Measurements from ENCODE around the gene MOB1A.

The MOB1A gene

DNA sequence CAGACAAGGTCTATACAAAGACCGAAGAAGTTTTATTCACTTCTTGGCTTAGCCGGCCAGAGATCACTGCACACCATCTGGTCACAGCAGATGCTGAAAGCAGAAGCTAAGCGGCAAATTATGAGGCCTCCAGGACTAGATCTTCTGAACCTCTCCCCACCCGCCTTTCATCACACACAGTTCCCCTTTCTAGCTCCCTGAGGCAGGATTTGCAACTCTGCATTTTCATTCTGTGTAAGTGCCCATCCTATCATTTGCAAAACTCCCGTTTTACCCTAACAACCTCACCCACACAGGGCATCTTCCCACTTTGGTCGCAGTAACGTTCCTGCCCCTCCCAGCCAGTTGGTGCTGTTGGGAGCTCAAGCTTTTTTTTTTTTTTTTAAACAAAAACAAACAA lies 3.1 kb upstream of the MOB1A start:
- no peaks in the 10 kb centered on the region for H3K9me3 ChIP-seq (ENCODE audit: control insufficient read depth, low read length)
- no peak overlapping the region for H3K4me3 ChIP-seq (ENCODE audit: extremely low read depth, insufficient read depth, low read length, poor library complexity, severe bottlenecking)
- H3K4me1 ChIP-seq (ENCODE audit: control insufficient read depth, insufficient read depth, low read length, poor library complexity, severe bottlenecking), result no peaks in the 10 kb centered on the region
- H3K36me3 ChIP-seq (ENCODE audit: control insufficient read depth, insufficient read depth, low read length), result peaks cover 4% of the 10 kb centered on the region
- WGBS, 2 experiments (ENCODE audit: insufficient coverage in 2 of 2), result 85 to 95% methylated on average over 4 of the region's 7 CpGs
- H3K27ac ChIP-seq (ENCODE audit: low read depth, low read length, severe bottlenecking), result no peak overlapping the region

DNA sequence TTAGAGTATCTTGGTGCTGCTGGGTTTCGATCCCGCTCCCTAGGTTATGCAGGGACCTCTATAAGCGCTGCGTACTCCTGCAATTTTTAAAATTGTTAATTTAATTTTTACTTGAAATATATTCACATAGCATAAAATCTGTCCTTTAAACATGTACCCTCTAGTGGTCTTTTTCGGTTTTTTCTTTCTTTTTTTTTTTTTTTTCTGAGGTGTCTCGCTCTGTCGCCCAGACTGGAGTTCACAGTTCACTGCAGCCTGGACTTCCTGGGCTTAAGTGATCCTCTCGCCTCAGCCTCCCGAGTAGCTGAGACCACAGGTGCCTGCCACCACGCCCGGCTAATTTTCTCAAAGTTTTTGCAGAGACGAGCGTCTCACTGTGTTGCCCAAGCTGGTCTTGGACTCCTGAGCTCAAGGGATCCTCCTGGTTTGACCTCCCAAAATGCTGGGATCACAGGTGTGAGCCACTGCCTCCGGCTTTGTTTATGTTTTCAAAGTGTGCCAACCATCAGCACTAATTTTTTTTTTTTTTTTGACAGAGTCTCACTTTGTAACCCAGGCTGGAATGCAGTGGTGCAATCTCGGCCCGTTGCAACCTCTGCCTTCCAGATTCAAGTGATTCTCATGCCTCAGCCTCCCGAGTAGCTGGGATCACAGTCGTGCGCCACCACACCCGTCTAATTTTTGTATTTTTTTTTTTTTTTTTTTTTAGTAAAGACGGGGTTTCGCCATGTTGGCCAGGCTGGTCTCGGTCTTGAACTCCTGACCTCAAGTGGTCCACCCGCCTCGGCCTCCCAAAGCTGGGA lies 585 bp upstream of the MOB1A start:
- H3K4me3 ChIP-seq (ENCODE audit: extremely low read depth, insufficient read depth, low read length, poor library complexity, severe bottlenecking), result peak overlapping the region; percentile 71
- peaks cover 23% of the 10 kb centered on the region for H3K36me3 ChIP-seq (ENCODE audit: control insufficient read depth, insufficient read depth, low read length)
- no peaks in the 10 kb centered on the region for H3K9me3 ChIP-seq (ENCODE audit: control insufficient read depth, low read length)
- 72 to 86% methylated on average over 8 to 17 of the region's 25 CpGs for WGBS, 2 experiments (ENCODE audit: insufficient coverage in 2 of 2)
- no peaks in the 10 kb centered on the region for H3K4me1 ChIP-seq (ENCODE audit: control insufficient read depth, insufficient read depth, low read length, poor library complexity, severe bottlenecking)
- H3K27ac ChIP-seq (ENCODE audit: low read depth, low read length, severe bottlenecking), result no peak overlapping the region

DNA sequence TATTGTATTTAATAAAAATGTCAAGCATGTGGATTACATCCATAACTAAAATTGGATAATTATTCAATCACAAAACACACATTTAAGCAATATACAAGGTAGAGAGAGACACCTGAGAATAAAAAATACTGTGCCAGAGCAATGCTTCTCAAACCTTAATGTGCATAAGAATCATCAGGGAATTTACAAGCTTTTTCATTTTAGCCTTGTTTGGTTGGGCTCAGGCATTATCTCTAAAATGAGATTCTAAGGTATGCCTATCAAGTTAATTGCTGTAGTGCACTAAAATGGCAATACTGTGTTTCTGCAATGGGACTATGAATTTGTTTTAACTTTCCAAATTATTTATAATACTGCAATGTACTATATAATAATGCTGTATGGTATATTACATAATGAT lies 983 bp downstream of the MOB1A start:
- peaks cover 31% of the 10 kb centered on the region for H3K36me3 ChIP-seq (ENCODE audit: control insufficient read depth, insufficient read depth, low read length)
- H3K27ac ChIP-seq (ENCODE audit: low read depth, low read length, severe bottlenecking), result no peak overlapping the region
- H3K4me3 ChIP-seq (ENCODE audit: extremely low read depth, insufficient read depth, low read length, poor library complexity, severe bottlenecking), result peak overlapping the region; percentile 71
- H3K4me1 ChIP-seq (ENCODE audit: control insufficient read depth, insufficient read depth, low read length, poor library complexity, severe bottlenecking), result no peaks in the 10 kb centered on the region
- no peaks in the 10 kb centered on the region for H3K9me3 ChIP-seq (ENCODE audit: control insufficient read depth, low read length)

DNA sequence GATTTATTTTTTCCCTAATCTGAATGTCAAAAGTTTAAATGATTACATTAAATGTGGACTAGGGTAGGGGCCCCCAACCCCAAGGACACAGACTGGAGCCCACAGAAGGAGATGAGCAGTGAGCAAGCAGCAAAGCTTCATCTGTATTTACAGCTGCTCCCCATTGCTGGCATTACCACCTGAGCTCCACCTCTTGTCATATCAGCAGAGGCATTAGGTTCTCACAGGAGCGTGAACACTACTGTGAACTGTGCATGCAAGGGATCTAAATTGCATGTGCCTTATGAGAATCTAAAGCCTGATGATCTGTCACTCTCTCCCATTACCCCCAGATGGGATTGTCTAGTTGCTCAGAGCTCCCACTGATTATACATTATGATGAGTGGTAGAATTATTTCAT lies 3.8 kb downstream of the MOB1A start:
- no peaks in the 10 kb centered on the region for H3K9me3 ChIP-seq (ENCODE audit: control insufficient read depth, low read length)
- no peak overlapping the region for H3K27ac ChIP-seq (ENCODE audit: low read depth, low read length, severe bottlenecking)
- H3K36me3 ChIP-seq (ENCODE audit: control insufficient read depth, insufficient read depth, low read length), result peaks cover 57% of the 10 kb centered on the region
- no CpG with 5 or more reads among the region's 1 CpG for WGBS, 2 experiments (ENCODE audit: insufficient coverage in 2 of 2)
- H3K4me3 ChIP-seq (ENCODE audit: extremely low read depth, insufficient read depth, low read length, poor library complexity, severe bottlenecking), result no peak overlapping the region
- no peaks in the 10 kb centered on the region for H3K4me1 ChIP-seq (ENCODE audit: control insufficient read depth, insufficient read depth, low read length, poor library complexity, severe bottlenecking)

DNA sequence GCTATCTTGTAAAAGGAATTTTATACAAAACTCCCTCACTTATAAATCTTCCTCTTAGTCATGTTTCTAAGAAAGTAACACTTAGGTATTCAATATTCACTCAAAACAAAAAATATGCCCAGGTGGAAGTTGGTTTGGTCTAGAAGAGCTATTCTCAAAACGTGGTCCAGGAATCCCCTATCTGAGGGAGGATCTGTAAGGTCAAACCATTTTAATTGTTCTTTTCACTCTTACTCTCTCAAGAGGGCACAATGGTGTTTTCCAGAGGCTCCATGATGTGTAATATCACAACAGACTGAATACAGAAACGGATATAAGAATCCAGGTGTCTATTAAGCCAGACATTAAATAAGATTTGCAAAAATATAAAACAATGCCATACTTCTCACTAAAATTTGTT lies 9.9 kb downstream of the MOB1A start:
- H3K36me3 ChIP-seq (ENCODE audit: control insufficient read depth, insufficient read depth, low read length), result peaks cover 86% of the 10 kb centered on the region
- no CpG with 5 or more reads among the region's 2 CpGs for WGBS, 2 experiments (ENCODE audit: insufficient coverage in 2 of 2)
- H3K4me3 ChIP-seq (ENCODE audit: extremely low read depth, insufficient read depth, low read length, poor library complexity, severe bottlenecking), result no peak overlapping the region

DNA sequence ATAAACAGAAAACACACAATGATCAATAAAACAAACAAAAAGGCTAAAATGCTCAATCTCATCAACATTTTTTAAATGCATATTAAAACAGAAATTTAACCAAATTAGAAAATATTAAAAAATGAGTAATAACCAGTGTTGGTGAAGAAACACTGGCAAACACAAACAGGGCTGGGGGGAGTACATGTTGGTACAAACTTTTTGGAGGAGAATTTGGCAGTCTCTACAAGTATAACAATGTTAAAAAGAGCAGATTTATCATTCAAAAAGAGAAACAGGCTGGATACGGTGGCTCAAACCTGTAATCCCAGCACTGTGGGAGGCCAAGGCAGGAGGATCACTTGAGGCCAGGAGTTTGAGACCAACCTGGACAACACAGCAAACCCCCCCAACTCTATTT lies 13.9 kb downstream of the MOB1A start:
- Histone ChIP-seq H3K36me3 (ENCODE audit: control insufficient read depth, insufficient read depth, low read length) (peaks cover 86% of the 10 kb centered on the region), H3K9me3 (ENCODE audit: control insufficient read depth, low read length) (no peaks in the 10 kb centered on the region), H3K4me1 (ENCODE audit: control insufficient read depth, insufficient read depth, low read length, poor library complexity, severe bottlenecking) (no peaks in the 10 kb centered on the region), H3K4me3 (ENCODE audit: extremely low read depth, insufficient read depth, low read length, poor library complexity, severe bottlenecking) (no peak overlapping the region), H3K27ac (ENCODE audit: low read depth, low read length, severe bottlenecking) (no peak overlapping the region)
- no CpG with 5 or more reads among the region's 1 CpG for WGBS, 2 experiments (ENCODE audit: insufficient coverage in 2 of 2)

More for the DNA sequence above, 9.9 kb downstream of the MOB1A start:
- no peaks in the 10 kb centered on the region for H3K9me3 ChIP-seq (ENCODE audit: control insufficient read depth, low read length)
- H3K27ac ChIP-seq (ENCODE audit: low read depth, low read length, severe bottlenecking), result no peak overlapping the region
- H3K4me1 ChIP-seq (ENCODE audit: control insufficient read depth, insufficient read depth, low read length, poor library complexity, severe bottlenecking), result no peaks in the 10 kb centered on the region

DNA sequence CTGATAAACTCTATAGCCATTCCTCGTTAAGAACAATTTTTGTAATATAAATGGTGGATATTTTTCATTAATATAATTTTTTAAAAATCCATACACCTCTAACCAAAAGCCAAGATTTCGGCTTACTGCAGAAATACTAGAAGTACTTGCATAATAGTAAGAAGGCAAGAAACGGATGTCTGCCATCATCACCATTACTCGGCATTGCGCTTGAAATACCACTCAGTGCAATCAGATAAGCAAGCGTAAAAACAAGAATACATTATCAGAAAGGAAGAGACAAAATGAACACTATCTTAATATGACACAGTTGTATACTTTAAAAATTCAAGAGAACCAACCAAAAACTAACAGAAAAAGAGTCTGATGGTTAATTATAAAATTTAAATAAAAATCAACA lies 15.7 kb downstream of the MOB1A start:
- WGBS, 2 experiments (ENCODE audit: insufficient coverage in 2 of 2), result no CpG with 5 or more reads among the region's 6 CpGs
- H3K36me3 ChIP-seq (ENCODE audit: control insufficient read depth, insufficient read depth, low read length), result peaks cover 85% of the 10 kb centered on the region

DNA sequence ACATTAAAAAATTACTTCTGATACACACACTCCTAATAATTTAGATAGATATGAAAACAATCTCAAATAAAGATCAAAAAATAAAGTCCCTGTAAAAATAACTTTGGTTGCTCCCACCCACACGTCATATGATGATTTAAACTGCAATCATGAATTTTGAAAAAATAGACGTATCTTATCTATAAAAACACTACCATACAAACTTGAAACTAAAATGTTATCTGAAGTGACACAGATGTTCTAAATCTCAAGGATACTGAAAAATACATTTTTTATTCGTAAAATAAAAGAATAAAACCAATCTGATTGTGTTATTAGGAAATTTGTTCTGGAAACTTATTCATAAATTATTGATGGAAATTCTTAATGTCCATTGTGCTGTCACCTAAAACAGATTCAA lies 22.8 kb downstream of the MOB1A start:
- Histone ChIP-seq H3K9me3 (ENCODE audit: control insufficient read depth, low read length) (no peaks in the 10 kb centered on the region), H3K36me3 (ENCODE audit: control insufficient read depth, insufficient read depth, low read length) (peaks cover 78% of the 10 kb centered on the region), H3K4me1 (ENCODE audit: control insufficient read depth, insufficient read depth, low read length, poor library complexity, severe bottlenecking) (no peaks in the 10 kb centered on the region), H3K4me3 (ENCODE audit: extremely low read depth, insufficient read depth, low read length, poor library complexity, severe bottlenecking) (no peak overlapping the region), H3K27ac (ENCODE audit: low read depth, low read length, severe bottlenecking) (no peak overlapping the region)
- no CpG with 5 or more reads among the region's 3 CpGs for whole genome bisulfite sequencing, 2 experiments (ENCODE audit: insufficient coverage in 2 of 2)

More for the DNA sequence above, 15.7 kb downstream of the MOB1A start:
- H3K27ac ChIP-seq (ENCODE audit: low read depth, low read length, severe bottlenecking), result no peak overlapping the region
- no peak overlapping the region for H3K4me3 ChIP-seq (ENCODE audit: extremely low read depth, insufficient read depth, low read length, poor library complexity, severe bottlenecking)
- no peaks in the 10 kb centered on the region for H3K9me3 ChIP-seq (ENCODE audit: control insufficient read depth, low read length)
- H3K4me1 ChIP-seq (ENCODE audit: control insufficient read depth, insufficient read depth, low read length, poor library complexity, severe bottlenecking), result no peaks in the 10 kb centered on the region

DNA sequence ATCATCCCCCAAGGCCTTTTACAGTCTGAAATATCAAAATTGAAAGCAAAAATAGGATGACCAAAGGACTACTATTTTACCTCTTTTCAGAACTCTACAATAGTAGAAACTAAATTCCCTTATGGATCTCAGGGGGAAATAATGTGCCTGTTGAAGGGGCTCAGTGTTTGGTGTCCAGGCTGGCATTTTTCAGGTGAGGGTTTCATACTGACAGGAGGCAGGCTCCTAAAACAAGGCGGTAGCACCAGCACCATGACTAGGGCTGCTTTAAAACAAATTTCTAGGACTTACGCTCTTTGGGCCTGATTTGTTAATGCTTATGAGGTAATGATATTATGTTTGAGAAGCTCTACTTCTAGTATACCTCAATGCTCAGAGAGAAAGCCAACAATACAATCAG lies 25.7 kb downstream of the MOB1A start:
- Histone ChIP-seq H3K27ac (ENCODE audit: low read depth, low read length, severe bottlenecking) (no peak overlapping the region), H3K4me1 (ENCODE audit: control insufficient read depth, insufficient read depth, low read length, poor library complexity, severe bottlenecking) (no peaks in the 10 kb centered on the region), H3K4me3 (ENCODE audit: extremely low read depth, insufficient read depth, low read length, poor library complexity, severe bottlenecking) (no peak overlapping the region), H3K9me3 (ENCODE audit: control insufficient read depth, low read length) (no peaks in the 10 kb centered on the region), H3K36me3 (ENCODE audit: control insufficient read depth, insufficient read depth, low read length) (peaks cover 58% of the 10 kb centered on the region)
- WGBS, 2 experiments (ENCODE audit: insufficient coverage in 2 of 2), result 100% methylated on average over 1 of the region's 2 CpGs; no CpG with 5 or more reads in 1 of the 2 experiments

DNA sequence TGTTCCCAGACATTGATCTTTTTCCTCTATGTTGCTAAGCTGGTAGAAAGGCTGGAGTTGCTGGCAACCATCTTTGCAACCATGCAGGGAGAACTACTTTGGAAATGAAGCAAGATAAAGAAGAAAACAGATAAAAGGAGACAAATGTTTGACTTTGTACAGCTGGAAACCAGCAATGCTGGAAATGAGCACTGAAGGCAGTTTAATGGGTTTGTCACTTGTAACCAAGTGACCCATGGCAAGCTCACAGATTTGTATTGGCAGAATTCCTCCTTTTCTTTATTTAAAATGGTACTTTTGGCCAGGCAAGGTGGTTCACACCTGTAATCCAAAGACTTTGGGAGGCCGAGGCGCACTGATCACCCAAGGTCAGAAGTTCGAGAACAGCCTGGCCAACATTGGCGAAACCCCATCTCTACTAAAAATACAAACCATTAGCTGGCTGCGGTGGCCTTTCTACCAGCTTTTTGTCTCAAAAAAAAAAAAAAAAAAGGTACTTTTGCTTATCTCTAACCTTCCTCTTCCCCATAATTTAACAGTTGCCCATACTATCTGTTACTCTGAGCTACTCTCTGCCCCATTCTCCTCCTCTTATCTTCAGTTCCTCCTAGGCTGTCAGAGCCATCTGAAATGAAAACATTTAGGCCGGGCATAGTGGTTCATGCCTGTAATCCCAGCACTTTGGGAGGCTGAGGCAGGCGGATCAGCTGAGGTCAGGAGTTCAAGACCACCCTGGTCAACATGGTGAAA lies 28.9 kb downstream of the MOB1A start:
- 88 to 93% methylated on average over 6 to 7 of the region's 7 CpGs for WGBS, 2 experiments (ENCODE audit: insufficient coverage in 2 of 2)
- Histone ChIP-seq H3K4me1 (ENCODE audit: control insufficient read depth, insufficient read depth, low read length, poor library complexity, severe bottlenecking) (peaks cover 5% of the 10 kb centered on the region), H3K4me3 (ENCODE audit: extremely low read depth, insufficient read depth, low read length, poor library complexity, severe bottlenecking) (no peak overlapping the region), H3K36me3 (ENCODE audit: control insufficient read depth, insufficient read depth, low read length) (peaks cover 40% of the 10 kb centered on the region), H3K9me3 (ENCODE audit: control insufficient read depth, low read length) (no peaks in the 10 kb centered on the region), H3K27ac (ENCODE audit: low read depth, low read length, severe bottlenecking) (no peak overlapping the region)

DNA sequence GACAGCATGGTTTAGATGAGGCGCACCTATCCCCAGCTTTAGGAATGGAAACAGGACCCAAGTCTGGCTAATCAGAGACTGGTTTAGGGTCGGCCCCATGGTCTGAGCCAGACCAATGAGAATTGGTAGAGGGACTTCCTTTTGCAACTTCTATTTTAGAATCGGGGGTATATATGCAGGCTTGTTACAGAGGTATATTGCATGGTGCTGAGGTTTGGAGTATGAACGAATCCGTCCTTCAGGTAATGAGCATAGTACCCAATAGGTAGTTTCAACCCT lies 29.5 kb downstream of the MOB1A start:
- 96 to 100% methylated on average over 1 to 4 of the region's 5 CpGs for WGBS, 2 experiments (ENCODE audit: insufficient coverage in 2 of 2)
- peaks cover 5% of the 10 kb centered on the region for H3K4me1 ChIP-seq (ENCODE audit: control insufficient read depth, insufficient read depth, low read length, poor library complexity, severe bottlenecking)
- H3K4me3 ChIP-seq (ENCODE audit: extremely low read depth, insufficient read depth, low read length, poor library complexity, severe bottlenecking), result no peak overlapping the region
- H3K36me3 ChIP-seq (ENCODE audit: control insufficient read depth, insufficient read depth, low read length), result peaks cover 36% of the 10 kb centered on the region
- H3K9me3 ChIP-seq (ENCODE audit: control insufficient read depth, low read length), result no peaks in the 10 kb centered on the region
- no peak overlapping the region for H3K27ac ChIP-seq (ENCODE audit: low read depth, low read length, severe bottlenecking)
